WERI-Rb-1 (cell line): ENCODE measurements around the gene SH3RF3.

Source experiments
- DNase-seq: peaks from one replicate; pipeline ENCODE4 v3.0.0-alpha.2; 2020
- H3K27ac ChIP-seq: fragments of 250-450 bp; sonication (Bioruptor Pico); 2 replicates; pipeline ENCODE4 v1.5.1; 2020; ENCODE audit warnings: mild to moderate bottlenecking, moderate library complexity
- H3K27me3 ChIP-seq: fragments of 250-450 bp; sonication (Bioruptor Pico); 2 replicates; pipeline ENCODE4 v1.5.1; 2021; ENCODE audit warnings: mild to moderate bottlenecking, low read depth, moderate library complexity; ENCODE audit not compliant: insufficient read depth, severe bottlenecking
- H3K36me3 ChIP-seq: fragments of 250-450 bp; sonication (Bioruptor Pico); 2 replicates; pipeline ENCODE4 v1.5.1; 2020; ENCODE audit warnings: mild to moderate bottlenecking, moderate library complexity
- H3K4me3 ChIP-seq: 2 replicates; pipeline ENCODE4 v1.5.1; 2011; ENCODE audit warnings: low read depth, mild to moderate bottlenecking, control low read depth, low read length
- H3K9me3 ChIP-seq: fragments of 250-450 bp; sonication (Bioruptor Pico); 2 replicates; pipeline ENCODE4 v1.5.1; 2021; ENCODE audit warnings: mild to moderate bottlenecking, moderate library complexity; ENCODE audit not compliant: severe bottlenecking
- TF ChIP-seq, protein P1 (sequence below): IDR thresholded peaks from 2 replicates; pipeline ENCODE4 v1.5.1; 2011; ENCODE audit warnings: low read depth, mild to moderate bottlenecking, control low read depth, inconsistent platforms, low read length

Gene SH3RF3

DNA sequence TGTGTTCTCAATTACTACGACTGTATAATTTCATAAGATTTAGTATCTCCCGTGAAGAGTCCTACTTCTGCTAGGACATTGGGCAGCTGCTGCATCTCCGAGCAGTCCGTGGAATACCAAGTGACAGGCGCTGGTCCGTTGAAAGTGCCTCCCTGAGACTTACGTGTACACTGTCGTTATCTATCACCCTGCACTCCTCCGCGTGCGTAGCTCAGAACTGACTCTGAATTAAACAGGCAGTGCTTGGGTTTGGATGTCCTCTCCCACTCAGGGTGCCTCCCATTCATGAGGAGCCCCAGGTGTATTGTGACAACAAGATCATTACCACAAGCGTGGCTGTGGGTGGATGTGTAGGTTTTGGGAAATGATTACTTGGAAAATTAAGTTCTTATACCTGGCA, 148.4 kb downstream of the SH3RF3 start:
- Histone ChIP-seq H3K9me3 (no peaks in the 10 kb centered on the region), H3K27me3 (no peaks in the 10 kb centered on the region), H3K4me3 (no peak overlapping the region), H3K27ac (no peak overlapping the region), H3K36me3 (no peaks in the 10 kb centered on the region)
- TF ChIP-seq, protein P1, sequence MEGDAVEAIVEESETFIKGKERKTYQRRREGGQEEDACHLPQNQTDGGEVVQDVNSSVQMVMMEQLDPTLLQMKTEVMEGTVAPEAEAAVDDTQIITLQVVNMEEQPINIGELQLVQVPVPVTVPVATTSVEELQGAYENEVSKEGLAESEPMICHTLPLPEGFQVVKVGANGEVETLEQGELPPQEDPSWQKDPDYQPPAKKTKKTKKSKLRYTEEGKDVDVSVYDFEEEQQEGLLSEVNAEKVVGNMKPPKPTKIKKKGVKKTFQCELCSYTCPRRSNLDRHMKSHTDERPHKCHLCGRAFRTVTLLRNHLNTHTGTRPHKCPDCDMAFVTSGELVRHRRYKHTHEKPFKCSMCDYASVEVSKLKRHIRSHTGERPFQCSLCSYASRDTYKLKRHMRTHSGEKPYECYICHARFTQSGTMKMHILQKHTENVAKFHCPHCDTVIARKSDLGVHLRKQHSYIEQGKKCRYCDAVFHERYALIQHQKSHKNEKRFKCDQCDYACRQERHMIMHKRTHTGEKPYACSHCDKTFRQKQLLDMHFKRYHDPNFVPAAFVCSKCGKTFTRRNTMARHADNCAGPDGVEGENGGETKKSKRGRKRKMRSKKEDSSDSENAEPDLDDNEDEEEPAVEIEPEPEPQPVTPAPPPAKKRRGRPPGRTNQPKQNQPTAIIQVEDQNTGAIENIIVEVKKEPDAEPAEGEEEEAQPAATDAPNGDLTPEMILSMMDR: no peak
- DNase-seq: no peak

DNA sequence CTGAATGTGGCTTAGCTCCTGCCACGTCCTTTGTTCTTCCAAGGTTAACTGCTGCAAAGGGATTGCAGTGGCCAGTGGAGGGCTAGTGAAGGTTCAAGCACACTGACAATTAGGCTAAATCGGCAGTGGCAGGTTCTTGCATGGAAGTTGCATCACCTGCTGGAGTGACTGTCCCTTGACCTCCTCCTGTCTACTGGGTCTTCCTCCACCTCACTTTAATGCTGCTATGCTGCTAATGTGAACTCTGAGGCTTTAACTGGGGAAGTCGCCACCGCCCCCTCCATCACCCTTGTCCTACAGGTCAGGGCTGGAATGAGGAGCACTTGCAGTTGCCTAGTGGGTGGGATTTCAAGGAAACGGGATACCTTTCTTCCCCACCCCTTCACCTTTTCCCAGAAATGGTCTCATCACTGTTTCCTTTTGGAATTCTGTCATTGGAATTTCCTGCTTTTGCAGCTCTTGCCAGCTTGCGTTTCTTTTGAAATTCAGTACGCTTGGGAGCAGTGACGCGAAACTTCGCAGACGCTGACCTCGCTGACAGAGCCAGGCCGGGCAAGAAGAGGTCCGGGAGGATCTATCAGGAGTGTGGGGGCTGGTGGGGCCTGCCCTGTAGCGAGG, 150.3 kb downstream of the SH3RF3 start:
- no peaks in the 10 kb centered on the region for H3K27me3 ChIP-seq
- TF ChIP-seq, protein P1: no peak
- H3K4me3 ChIP-seq: no peak overlapping the region
- H3K27ac ChIP-seq: no peak overlapping the region
- DNase-seq: no peak
- no peaks in the 10 kb centered on the region for H3K36me3 ChIP-seq
- H3K9me3 ChIP-seq: no peaks in the 10 kb centered on the region

DNA sequence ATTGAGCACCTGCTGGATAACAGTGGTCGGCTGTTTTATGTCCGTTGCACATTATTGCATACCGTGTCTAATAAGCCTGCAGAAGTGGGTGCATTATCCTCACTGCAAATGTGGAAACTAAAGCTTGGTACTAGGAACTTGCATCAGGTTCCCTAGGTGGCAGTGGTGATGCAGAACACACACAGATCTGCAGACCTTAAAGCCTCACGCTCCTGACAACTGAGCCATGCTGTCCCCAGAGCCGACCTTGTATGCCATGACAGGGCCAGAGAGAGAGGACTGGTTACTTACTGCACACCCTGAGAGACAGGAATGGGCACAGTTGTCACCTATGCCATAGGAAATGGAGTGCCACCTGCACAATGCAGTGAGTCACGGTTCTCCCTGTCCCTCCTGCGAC, 151.8 kb downstream of the SH3RF3 start:
- peak; percentile 34 for DNase-seq
- TF ChIP-seq, protein P1: peak; percentile 38

DNA sequence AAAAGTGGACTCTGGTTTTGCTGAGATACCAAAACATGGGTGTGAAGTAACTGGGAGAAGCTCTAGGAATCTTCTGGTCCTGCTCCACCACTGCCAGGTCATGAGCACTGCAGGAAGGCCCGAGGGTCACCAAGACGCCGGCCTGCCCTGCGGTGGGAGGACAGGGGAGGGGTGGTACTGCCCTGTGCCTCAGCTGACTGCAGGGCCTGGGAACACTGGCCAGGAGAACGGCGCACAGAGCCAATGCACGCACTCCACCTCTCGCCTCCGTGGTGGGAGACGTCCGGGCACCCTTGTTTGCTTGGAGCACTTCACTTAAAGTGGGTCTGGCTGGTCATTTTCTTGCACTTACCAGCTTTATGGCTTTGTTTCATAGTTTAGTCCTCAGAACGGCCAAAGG, 153.4 kb downstream of the SH3RF3 start:
- no peak overlapping the region for H3K4me3 ChIP-seq
- no peak overlapping the region for H3K27ac ChIP-seq
- TF ChIP-seq, protein P1: no peak
- H3K27me3 ChIP-seq: no peaks in the 10 kb centered on the region
- H3K9me3 ChIP-seq: no peaks in the 10 kb centered on the region
- no peak for DNase-seq
- no peaks in the 10 kb centered on the region for H3K36me3 ChIP-seq

More for the DNA sequence above, 151.8 kb downstream of the SH3RF3 start:
- Histone ChIP-seq H3K27ac (no peak overlapping the region), H3K27me3 (no peaks in the 10 kb centered on the region), H3K4me3 (no peak overlapping the region), H3K36me3 (no peaks in the 10 kb centered on the region), H3K9me3 (no peaks in the 10 kb centered on the region)

DNA sequence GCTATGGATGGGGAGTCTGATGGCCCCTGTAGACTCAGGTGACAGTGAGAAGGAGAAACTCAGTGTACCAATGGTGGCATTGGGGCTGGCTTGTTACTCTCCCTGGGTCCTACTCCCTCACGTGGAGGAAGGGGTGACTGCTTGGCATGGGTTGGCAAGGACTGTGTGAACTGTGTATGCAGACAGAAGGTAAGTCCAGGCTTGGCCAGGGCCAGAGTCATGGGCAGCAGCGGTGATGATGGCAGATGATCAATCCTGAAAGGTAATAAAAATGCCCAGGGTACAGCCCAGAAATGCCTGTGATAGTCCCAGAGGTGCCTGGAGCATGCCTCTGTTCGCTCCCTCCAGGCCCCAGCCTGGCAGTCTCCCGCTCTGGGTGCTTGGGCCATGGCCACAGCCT, 153.9 kb downstream of the SH3RF3 start:
- H3K27ac ChIP-seq: no peak overlapping the region
- H3K9me3 ChIP-seq: no peaks in the 10 kb centered on the region
- H3K36me3 ChIP-seq: no peaks in the 10 kb centered on the region
- no peak for DNase-seq
- no peak overlapping the region for H3K4me3 ChIP-seq
- TF ChIP-seq, protein P1: no peak
- no peaks in the 10 kb centered on the region for H3K27me3 ChIP-seq

DNA sequence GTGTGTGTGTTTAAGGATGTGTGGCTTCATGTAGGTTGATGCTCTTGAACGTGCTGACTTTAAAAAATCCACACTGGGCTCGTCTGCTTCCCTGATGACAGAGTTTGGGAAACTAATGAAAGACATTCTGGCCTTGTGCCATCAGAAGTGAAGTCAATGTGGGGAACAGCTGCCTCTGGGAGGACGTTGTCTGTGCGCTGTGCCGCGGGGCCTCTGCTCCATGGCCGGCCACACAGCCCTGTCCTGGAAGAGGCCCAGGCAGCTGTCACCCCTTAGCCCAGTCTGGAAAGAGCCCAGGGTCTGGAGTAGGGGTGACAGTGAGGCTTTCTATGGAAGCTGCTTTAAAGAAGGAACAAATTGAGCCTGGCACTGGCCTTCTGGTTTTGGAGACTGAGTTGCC, 155.8 kb downstream of the SH3RF3 start:
- Histone ChIP-seq H3K36me3 (no peaks in the 10 kb centered on the region), H3K27me3 (no peaks in the 10 kb centered on the region), H3K27ac (no peak overlapping the region), H3K9me3 (no peaks in the 10 kb centered on the region), H3K4me3 (no peak overlapping the region)
- DNase-seq: no peak
- TF ChIP-seq, protein P1: no peak
